AG20443 (cell line): Measurements from ENCODE around the gene IFRD1.

Experiments used
- DNase-seq: peaks from one replicate; pipeline ENCODE4 v3.0.0; 2012; ENCODE audit warnings: low spot score, mixed read lengths

Gene IFRD1

GRCh38 chr7:112487457-112488263 is 37.4 kb downstream of the IFRD1 start:
- DNase-seq: no peak

DNA sequence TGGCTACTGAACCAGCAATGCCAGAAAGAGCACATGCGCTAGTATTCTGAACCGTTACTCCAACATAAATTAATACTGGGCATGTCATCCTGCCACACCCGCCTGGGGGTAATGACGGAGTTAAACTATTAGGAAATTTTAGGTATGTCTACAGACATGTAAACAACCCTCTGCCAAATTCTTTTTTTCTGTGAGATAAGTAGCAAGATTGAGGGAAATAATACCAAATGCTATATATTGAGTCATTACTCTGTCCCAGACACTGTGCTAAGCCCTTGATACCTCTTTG is 37.9 kb downstream of the IFRD1 start:
- no peak for DNase-seq

GRCh38 chr7:112492186-112492585 is 41.9 kb downstream of the IFRD1 start:
- no peak for DNase-seq

DNA sequence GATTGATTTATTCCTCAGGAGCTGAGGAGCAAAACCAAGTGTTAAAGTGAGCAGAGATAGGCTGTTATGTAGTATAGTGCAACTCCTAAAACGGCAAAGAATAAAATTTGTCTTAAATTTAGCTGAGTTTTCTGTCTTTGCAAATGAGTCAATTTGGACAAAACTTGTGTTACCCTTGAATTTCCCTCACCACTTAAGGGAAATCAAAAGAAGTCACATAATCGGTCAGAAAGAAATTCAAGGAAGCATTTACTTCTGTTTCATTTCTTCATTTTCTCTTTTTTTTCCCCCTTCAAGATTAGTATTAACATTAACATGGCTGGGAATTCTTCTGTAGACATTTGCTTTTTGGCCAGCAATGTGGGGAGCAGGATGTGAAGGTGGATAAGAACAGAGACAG is 44.4 kb downstream of the IFRD1 start:
- DNase-seq: no peak

DNA sequence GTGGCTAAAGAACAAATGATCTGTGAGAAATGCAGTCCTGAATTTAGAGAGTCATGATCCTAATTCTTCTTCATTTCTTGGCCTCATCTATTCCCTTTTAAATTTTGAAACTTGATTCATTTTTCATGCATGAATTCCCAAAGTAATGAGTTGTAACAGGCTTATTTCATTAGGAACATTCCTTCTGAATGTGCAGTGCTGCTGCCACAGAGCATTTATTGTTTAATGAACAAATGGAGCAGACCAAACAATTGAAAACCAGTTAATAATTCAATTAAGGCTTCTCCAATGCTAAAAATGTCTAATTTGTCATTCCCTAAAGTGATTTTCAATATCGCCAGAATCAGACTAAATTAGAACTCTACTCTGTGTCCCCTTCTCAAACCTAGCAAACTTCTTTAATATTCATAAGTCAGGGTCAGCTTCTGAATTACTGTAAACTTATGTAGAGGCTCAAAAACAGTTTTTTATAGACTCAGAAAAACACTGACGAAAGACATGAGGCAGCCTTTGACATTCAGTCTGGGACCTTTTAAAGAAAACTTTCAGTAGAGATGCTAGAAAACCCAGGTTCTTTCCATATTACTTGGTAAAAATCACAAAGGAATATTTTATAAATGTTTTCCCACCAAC is 45.0 kb downstream of the IFRD1 start:
- no peak for DNase-seq

DNA sequence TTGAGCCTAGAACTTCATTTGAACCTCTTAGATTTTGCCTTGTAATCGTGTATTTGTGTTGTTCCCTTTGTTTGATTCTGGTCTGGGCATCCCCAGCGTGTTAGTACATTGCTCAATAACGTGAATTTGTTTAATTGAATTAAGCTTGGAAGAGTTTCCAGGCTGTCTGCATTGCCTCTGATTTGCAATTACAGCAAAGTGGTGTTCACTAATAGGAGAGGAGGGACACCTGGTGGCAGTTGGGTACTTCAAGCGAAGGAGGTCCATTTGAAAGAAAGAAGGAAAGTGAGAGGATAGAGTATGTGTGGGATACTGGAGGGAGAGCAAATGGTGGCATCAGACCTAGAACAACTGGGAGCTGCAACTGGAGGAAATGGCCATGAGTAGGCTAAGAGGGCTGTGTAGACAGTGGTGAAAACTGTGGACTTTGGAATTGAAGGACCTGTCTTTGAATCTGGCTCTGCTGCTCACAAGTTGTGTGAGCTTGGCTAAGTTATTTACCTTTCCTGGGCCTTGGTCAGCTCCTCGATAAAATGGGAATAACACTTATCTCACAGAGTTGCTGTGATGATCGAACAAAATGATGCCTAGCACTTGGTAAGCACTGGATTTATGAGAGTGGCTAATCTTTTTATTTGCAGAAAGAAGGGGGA is 45.7 kb downstream of the IFRD1 start:
- peak; percentile 60 for DNase-seq

GRCh38 chr7:112497481-112497880 is 47.2 kb downstream of the IFRD1 start:
- DNase-seq: no peak

DNA sequence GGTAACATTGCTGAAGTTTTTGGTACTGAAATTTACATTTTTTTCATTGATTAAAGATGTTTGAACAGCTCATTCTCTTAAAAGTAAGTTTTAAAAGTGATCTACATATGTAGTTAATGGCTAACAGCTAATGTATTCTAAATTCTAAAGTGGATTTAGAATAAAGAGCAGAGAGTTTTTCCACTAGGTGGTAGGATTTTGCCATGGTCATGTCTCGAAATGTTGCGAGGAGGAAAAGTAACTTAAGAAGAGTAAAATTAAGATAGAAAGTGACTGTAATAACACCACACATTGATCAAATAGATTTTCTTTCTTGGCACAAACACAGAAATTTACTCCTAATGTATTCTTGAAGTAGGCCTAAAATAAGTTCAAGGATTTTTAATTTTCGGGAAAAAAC is 50.4 kb downstream of the IFRD1 start:
- DNase-seq: no peak

DNA sequence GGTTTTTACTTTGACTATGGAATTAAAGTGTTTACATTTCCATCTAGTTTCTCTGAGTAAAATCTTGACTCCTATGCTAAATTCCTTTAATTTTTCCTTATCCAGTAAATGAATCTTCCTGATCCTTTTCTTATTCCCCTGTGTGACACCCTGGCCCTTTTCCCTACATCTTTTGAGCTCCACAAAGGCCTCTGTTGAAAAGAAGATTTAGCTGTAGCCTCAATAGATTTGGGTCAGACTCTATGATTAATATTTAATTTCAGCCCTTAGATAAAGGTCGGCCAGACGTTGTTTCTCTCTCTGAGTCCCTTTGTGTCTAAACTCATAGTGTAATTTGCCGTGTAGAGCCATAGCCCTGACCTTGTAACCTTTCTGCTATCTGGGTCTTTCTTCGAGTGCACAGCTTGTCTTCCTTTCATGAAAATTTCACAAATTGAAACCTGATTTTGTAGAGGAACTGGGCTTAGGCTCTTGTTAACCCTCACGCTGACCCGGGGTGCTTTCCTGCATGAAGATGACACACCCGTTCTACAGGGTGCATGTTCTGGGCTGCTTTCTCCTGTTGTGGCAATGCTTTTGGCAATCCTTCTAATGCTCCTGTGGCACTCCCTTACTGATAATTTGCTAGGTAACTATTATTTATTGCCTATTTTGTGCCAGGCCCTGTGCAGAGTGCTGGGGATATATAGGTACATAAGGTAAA is 51.7 kb downstream of the IFRD1 start:
- no peak for DNase-seq

GRCh38 chr7:112502700-112503099 is 52.4 kb downstream of the IFRD1 start:
- no peak for DNase-seq

- DNase-seq: no peak
Observed at GRCh38 chr7:112503361-112503972, 53.2 kb downstream of the IFRD1 start.

DNA sequence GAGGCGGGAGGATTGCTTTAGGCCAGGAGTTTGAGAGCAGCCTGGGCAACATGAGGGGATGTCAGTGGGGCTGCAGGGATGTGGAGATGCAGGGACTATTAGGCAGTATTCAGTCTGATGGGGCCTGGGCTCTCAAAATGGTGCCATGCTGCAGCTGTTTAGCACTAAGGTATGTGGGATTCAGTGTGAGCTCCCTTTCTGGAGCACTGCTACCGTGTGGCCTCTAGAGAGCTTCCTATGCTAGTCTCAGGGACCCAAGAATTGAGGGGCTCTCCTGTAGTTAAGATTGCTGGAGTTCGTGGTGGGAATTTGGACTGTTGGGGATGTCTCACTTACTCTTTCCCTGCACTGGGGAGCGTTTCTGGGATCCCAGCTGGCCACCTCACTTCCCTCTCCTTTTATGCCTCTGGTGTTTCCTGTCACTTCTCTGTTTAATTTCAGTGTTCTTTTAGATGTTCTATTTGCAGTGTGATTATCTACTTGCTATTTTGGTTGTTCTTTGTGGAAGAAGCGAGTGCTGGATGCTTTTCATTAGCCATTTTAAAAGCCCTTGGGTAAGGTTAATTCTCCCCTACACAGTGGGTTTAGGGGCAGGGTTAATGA is 53.9 kb downstream of the IFRD1 start:
- DNase-seq: no peak

DNA sequence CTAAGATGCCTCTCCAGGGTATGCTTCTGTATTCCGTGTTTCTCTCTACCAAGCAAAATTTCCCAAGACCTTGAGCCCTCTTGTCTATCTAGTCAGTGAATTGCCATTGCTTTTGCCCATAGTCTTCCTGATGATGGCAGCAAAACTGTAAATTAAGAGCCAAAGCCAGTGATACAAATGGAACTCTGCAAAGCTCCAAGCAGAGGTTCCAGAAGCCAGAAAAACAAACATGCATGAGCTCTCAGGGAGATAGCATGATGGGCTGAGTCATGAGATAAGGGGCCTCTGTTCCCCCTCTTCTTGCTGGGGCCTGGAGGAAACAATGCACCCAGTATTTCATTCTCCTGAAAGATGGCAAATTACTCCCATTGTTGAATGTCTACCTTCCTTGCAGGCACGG is 55.2 kb downstream of the IFRD1 start:
- DNase-seq: no peak

DNA sequence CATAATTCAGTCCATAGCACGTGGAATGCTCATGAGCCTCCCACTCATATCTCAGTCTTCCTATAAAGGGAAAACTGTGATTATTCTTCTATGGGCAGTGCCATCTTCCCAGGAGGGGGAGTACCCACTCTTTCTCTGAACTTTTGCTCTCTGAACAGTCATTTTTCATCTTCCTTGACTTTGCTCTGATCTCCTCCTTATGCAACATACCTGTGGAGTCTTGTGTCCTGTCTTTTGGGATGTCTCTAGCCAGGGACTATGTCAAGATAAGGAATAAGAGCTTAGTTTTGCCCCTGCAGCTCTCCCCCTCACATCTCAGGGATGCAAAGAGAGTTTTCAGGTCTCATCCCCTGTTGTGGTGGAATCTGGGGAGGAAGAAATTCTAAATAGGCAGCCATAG is 58.1 kb downstream of the IFRD1 start:
- DNase-seq: no peak

DNA sequence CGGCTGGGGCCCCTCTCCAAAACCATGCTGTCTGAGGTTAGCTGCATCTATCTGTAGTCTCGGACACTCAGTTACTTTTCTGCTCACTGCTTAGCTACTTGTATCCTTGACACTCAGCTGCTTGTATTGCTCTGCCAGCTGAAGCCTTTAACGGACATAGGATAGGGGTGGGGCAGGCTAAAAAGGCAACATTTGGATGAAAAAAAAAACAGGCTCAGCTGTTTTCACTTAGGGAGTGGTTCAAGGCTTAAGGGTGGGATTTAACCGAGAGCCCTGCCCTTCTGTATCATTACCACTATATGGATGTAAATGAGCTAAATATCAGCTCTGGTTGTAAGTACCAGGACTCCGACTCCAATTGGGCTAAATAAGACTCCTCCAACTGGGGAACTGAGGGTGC is 59.1 kb downstream of the IFRD1 start:
- DNase-seq: no peak

DNA sequence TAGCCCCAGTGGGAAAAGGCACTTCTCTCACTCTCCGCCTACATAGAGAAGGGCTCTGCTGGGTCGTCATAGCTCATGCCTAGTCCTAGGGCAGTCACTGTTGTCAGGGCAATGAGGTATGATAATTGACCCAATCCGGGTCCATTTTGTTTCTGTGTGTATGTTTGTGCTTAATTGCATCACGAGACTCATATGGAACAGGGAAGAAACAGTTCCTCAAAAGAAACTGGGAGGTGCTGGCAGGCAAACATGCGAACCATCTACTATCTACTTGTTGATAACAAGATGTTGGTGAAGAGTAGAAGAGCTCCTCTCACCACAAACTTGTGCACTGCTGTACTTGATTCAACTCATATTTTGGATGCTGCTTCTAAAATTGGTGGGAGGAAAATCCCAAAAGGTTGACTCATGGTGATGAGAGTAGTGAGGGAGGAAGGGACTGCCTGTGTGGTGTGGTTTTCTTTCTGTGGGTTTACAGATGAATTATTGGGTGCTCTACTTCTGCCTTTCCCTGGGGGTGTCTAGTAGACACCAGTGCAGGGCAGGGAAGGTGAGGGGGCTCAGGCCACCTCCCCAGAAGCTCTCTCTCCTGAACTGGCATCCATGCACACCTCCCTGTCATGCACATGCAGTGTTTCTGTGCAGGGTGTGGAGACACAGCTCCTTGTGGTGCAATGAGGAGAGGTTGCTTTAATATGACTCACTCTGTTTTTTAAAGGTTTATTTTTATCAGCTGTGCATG is 59.9 kb downstream of the IFRD1 start:
- peak; percentile 85 for DNase-seq

GRCh38 chr7:112510743-112511110 is 60.5 kb downstream of the IFRD1 start:
- DNase-seq: no peak

DNA sequence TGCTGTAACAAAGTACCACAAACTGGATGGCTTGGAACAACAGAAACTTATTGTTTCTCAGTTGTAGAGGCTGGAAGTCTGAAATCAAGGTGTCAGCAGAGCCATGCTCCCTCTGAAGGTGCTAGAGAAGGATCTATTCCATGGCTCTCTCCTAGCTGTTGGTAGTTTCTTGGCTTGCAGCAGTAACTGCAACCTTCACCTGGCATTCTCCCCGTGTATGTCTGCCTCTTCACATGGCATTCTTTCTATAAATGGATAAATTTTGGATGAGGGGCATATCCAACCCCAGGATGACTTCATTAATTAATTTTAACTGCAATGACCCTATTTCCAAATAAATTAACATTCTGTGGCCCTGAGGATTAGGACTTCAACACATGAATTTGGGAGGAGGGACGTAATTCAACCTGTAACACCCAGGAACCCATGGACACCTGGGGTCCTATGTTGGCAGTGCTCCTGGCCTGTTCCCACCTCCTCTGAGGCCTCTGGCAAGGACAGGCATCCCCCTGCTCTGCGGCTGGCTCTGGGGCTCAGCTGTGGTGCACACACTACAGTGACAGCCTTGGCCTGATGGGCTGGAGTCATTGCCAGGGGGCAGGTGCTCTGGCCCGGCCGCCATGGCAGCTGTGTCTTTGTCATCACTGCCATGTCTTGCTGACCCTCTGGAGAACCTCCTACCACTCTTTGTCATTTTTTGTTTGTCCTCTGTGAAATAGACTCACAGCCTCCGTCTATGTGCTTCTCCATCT is 61.4 kb downstream of the IFRD1 start:
- DNase-seq: no peak

DNA sequence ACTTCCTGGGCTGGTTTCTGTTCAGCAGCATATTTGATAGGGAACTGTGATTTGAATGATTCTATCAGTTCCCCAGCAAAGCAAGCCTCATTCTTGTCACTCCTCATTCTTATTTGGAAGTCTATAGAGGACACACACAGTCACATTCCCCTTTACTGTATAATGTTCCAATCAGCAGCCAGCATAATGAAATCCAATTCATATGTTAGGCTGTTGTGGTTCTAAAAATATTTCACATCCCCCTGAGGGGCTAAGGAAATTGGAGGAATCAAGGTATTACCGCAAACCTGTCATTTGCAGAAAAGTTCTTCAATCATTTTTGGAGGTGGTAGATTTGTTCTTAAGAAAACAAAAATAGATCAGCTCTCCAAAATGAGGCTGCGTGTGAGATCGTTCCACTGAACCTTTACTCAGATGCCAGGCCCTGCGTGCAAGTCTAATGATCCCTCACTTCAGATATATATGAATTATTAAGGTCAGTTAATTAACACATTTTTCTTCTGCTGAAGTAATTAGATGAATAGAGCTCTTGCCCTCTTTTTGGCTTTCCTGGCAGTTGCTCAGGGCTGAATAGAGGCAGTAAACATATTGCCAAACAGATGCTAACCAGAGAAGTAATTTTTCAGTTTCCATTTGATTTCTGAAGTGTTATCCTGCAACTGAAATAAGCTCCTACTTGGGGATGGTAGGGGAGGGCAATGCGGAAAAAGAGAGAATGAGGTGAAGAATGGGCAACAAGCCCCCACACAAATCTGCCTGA is 62.4 kb downstream of the IFRD1 start:
- no peak for DNase-seq

DNA sequence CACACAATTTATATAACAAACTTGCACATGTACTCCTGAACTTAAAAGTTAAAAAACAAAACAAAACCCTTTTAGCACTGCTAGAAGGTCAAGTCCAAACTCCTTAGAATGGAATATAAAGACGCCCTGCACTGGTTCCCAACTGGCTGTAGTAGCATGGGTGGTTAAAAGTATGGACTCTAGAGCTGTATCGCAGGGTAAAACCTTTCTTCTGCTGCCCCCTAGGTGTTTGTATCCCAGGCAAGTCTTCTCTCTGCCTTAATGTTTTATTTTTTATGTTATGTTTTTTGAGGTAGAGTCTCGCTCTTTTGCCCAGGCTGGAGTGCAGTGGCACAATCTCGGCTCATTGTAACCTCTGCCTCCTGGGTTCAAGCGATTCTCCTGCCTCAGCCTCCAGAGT is 65.7 kb downstream of the IFRD1 start:
- DNase-seq: no peak
